Mucosa of stomach (tissue), 1 donor: ENCODE measurements around the gene SRGAP2B.
"Not testable (repeated sequence)": the region's sequence is repeated elsewhere in the genome, so short reads cannot be mapped to it uniquely, and the experiment has no call there.

Source experiments
- H3K27me3 ChIP-seq: one replicate; pipeline ENCODE4 v1.7.0; 2013; ENCODE audit warnings: mild to moderate bottlenecking, low read length; ENCODE audit not compliant: control insufficient read depth, insufficient read depth
- H3K36me3 ChIP-seq: one replicate; pipeline ENCODE4 v1.7.0; 2013; ENCODE audit warnings: low read length; ENCODE audit not compliant: control insufficient read depth, insufficient read depth
- H3K4me1 ChIP-seq: one replicate; pipeline ENCODE4 v1.7.0; 2013; ENCODE audit warnings: mild to moderate bottlenecking, low read length; ENCODE audit not compliant: control insufficient read depth, insufficient read depth
- H3K4me3 ChIP-seq: one replicate; pipeline ENCODE4 v1.7.0; 2013; ENCODE audit warnings: low read length
- H3K9ac ChIP-seq: one replicate; pipeline ENCODE4 v1.7.0; 2013; ENCODE audit warnings: mild to moderate bottlenecking, low read length, moderate library complexity
- H3K9me3 ChIP-seq: one replicate; pipeline ENCODE4 v1.7.0; 2013; ENCODE audit warnings: mild to moderate bottlenecking, low read length, moderate library complexity; ENCODE audit not compliant: control insufficient read depth
- donor health status: Pancreatic carcinoma.

Gene SRGAP2B

GRCh38 chr1:145077872-145078786, 17.0 kb downstream of the SRGAP2B start:
- H3K9me3 ChIP-seq, H3K4me3 ChIP-seq, H3K27me3 ChIP-seq, H3K36me3 ChIP-seq, H3K4me1 ChIP-seq, H3K9ac ChIP-seq: not testable (repeated sequence)

- H3K9me3 ChIP-seq, H3K4me3 ChIP-seq, H3K9ac ChIP-seq, H3K4me1 ChIP-seq, H3K36me3 ChIP-seq, H3K27me3 ChIP-seq: not testable (repeated sequence)
These were observed 18.3 kb downstream of the SRGAP2B start for GRCh38 chr1:145076877-145077276.

- H3K36me3 ChIP-seq, H3K9ac ChIP-seq, H3K4me1 ChIP-seq, H3K9me3 ChIP-seq, H3K27me3 ChIP-seq, H3K4me3 ChIP-seq: not testable (repeated sequence)
These were observed 21.0 kb downstream of the SRGAP2B start for GRCh38 chr1:145074021-145074559.

DNA sequence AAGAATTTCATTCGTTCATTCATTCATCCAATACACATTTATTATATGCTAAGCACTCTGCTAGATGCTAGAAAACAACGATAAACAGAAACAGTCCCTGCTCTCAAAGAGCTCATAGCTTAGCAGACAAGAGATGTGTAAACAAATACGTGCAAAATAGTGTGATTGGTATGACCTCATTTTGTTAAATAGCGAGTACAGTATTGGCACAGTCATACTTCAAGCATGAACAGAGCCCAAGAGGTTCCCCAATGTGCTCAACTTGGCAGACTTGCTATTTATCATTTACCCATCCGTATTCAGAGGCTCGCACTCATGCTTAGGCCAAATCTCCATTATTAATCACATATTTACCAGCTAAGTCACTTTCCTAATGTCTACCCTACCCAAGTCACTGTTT, 23.6 kb downstream of the SRGAP2B start:
- H3K36me3 ChIP-seq, H3K9me3 ChIP-seq, H3K27me3 ChIP-seq, H3K9ac ChIP-seq, H3K4me3 ChIP-seq, H3K4me1 ChIP-seq: not testable (repeated sequence)

DNA sequence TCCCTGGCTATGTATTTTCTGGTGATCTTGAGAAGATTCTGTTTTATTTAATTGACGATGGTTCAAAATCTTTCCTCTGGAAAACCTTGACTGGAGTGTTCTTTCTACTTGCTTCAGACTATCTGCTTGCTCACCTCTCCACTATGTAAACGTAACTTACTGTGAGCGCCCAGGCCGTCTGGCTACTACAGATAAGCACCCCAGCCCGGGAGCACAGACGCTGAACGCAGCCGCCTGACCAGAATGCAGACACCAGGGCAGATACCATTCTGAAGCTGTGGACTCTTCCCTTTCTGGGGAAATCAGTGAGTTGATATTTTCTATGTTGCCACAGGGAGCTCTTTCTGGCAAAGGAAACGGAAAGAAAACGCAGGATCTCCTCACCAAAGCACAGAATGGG, 28.6 kb downstream of the SRGAP2B start:
- not testable (repeated sequence) for H3K36me3 ChIP-seq, H3K4me3 ChIP-seq, H3K27me3 ChIP-seq, H3K9ac ChIP-seq, H3K4me1 ChIP-seq, H3K9me3 ChIP-seq

DNA sequence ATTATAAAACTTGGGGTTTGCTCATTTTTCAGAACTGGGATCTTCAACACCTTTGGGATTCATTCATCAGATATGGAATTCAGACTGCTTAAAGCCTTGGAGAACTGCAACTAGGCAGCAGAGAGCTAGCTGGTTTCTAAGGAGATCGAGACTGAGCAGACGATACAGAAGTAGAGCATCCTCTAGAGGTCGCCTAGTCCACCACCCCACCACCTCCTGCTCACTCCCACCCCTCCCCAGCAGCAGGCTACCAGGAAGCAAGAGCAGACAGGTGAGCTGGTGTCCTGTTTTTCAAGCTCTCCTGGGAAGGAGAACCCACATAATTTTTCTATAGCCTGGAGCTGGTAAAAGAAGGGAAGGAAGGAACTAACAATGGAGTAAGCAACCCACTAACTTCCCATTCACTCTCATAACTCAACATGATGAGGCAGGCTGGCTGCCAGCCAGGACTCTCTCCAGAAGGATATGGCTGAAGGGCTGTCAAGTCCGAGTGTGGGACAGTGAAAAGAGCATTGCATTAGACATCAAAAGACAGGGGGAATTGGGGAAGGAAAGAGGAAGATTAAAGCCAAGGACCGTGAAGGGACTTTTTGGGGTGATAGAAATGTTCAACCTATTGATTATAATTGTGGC, 29.8 kb downstream of the SRGAP2B start:
- H3K9me3 ChIP-seq, H3K4me1 ChIP-seq, H3K36me3 ChIP-seq, H3K4me3 ChIP-seq, H3K9ac ChIP-seq, H3K27me3 ChIP-seq: not testable (repeated sequence)

- not testable (repeated sequence) for H3K9me3 ChIP-seq, H3K4me1 ChIP-seq, H3K36me3 ChIP-seq, H3K27me3 ChIP-seq, H3K9ac ChIP-seq, H3K4me3 ChIP-seq
These were observed 31.0 kb downstream of the SRGAP2B start for GRCh38 chr1:145063941-145064648.

- H3K4me1 ChIP-seq, H3K9me3 ChIP-seq, H3K36me3 ChIP-seq, H3K9ac ChIP-seq, H3K4me3 ChIP-seq, H3K27me3 ChIP-seq: not testable (repeated sequence)
These were observed 31.8 kb downstream of the SRGAP2B start for GRCh38 chr1:145063285-145063684.

GRCh38 chr1:145058184-145058583, 36.9 kb downstream of the SRGAP2B start:
- H3K27me3 ChIP-seq, H3K36me3 ChIP-seq: not testable (repeated sequence)

GRCh38 chr1:145055217-145055760, 39.8 kb downstream of the SRGAP2B start:
- H3K9me3 ChIP-seq, H3K36me3 ChIP-seq, H3K27me3 ChIP-seq, H3K4me1 ChIP-seq, H3K4me3 ChIP-seq, H3K9ac ChIP-seq: not testable (repeated sequence)

More at GRCh38 chr1:145058184-145058583, 36.9 kb downstream of the SRGAP2B start:
- H3K9ac ChIP-seq, H3K4me3 ChIP-seq, H3K4me1 ChIP-seq, H3K9me3 ChIP-seq: not testable (repeated sequence)

- not testable (repeated sequence) for H3K4me1 ChIP-seq, H3K36me3 ChIP-seq, H3K27me3 ChIP-seq
These were observed 41.7 kb downstream of the SRGAP2B start for GRCh38 chr1:145053428-145053827.

More at GRCh38 chr1:145053428-145053827, 41.7 kb downstream of the SRGAP2B start:
- H3K9me3 ChIP-seq, H3K9ac ChIP-seq, H3K4me3 ChIP-seq: not testable (repeated sequence)
